ENCODE measurements around the gene CLSTN2.

The CLSTN2 gene

GRCh38 chr3:140068494-140069017 lies 133.6 kb downstream of the CLSTN2 start:
- H3K27ac Mint-ChIP-seq = no peak overlapping the region
- peaks cover 25% of the 10 kb centered on the region for H3K27me3 Mint-ChIP-seq (ENCODE audit: low read depth, poor library complexity)
- DNase-seq = no peak
- H3K9me3 Mint-ChIP-seq = no peaks in the 10 kb centered on the region
- H3K4me1 Mint-ChIP-seq = peaks cover under 1% of the 10 kb centered on the region
- H3K4me3 Mint-ChIP-seq = no peak overlapping the region
- H3K36me3 Mint-ChIP-seq (ENCODE audit: low read depth) = no peaks in the 10 kb centered on the region
- TF ChIP-seq CTCF (IDR thresholded peaks at IDR 0.05) = no peak

- TF ChIP-seq CTCF (IDR thresholded peaks at IDR 0.05) = no peak
- DNase-seq = no peak
- Mint-ChIP-seq H3K27me3 (ENCODE audit: low read depth, poor library complexity) (peaks cover 14% of the 10 kb centered on the region), H3K27ac (no peak overlapping the region), H3K4me3 (no peak overlapping the region), H3K4me1 (peaks cover 18% of the 10 kb centered on the region), H3K9me3 (no peaks in the 10 kb centered on the region), H3K36me3 (ENCODE audit: low read depth) (no peaks in the 10 kb centered on the region)
Observed at GRCh38 chr3:140073278-140074045, 138.5 kb downstream of the CLSTN2 start.

GRCh38 chr3:140076552-140076951 lies 141.6 kb downstream of the CLSTN2 start:
- Mint-ChIP-seq H3K4me3 (no peak overlapping the region), H3K36me3 (ENCODE audit: low read depth) (no peaks in the 10 kb centered on the region), H3K27ac (no peak overlapping the region), H3K9me3 (no peaks in the 10 kb centered on the region), H3K4me1 (peaks cover 18% of the 10 kb centered on the region), H3K27me3 (ENCODE audit: low read depth, poor library complexity) (peaks cover 11% of the 10 kb centered on the region)
- DNase-seq = no peak
- no peak for TF ChIP-seq CTCF (IDR thresholded peaks at IDR 0.05)

GRCh38 chr3:140077406-140077805 lies 142.4 kb downstream of the CLSTN2 start:
- H3K4me1 Mint-ChIP-seq = peaks cover 18% of the 10 kb centered on the region
- DNase-seq = no peak
- no peak overlapping the region for H3K27ac Mint-ChIP-seq
- no peaks in the 10 kb centered on the region for H3K36me3 Mint-ChIP-seq (ENCODE audit: low read depth)
- no peak for TF ChIP-seq CTCF (IDR thresholded peaks at IDR 0.05)
- no peaks in the 10 kb centered on the region for H3K9me3 Mint-ChIP-seq
- peaks cover 15% of the 10 kb centered on the region for H3K27me3 Mint-ChIP-seq (ENCODE audit: low read depth, poor library complexity)
- H3K4me3 Mint-ChIP-seq = no peak overlapping the region

GRCh38 chr3:140078343-140078742 lies 143.4 kb downstream of the CLSTN2 start:
- no peak for TF ChIP-seq CTCF (IDR thresholded peaks at IDR 0.05)
- Mint-ChIP-seq H3K27me3 (ENCODE audit: low read depth, poor library complexity) (peaks cover 15% of the 10 kb centered on the region), H3K4me1 (peaks cover 18% of the 10 kb centered on the region), H3K36me3 (ENCODE audit: low read depth) (no peaks in the 10 kb centered on the region), H3K27ac (no peak overlapping the region), H3K4me3 (no peak overlapping the region), H3K9me3 (no peaks in the 10 kb centered on the region)
- DNase-seq = no peak

GRCh38 chr3:140078940-140079339 lies 144.0 kb downstream of the CLSTN2 start:
- no peak for TF ChIP-seq CTCF (IDR thresholded peaks at IDR 0.05)
- Mint-ChIP-seq H3K4me1 (peaks cover 14% of the 10 kb centered on the region), H3K4me3 (no peak overlapping the region), H3K27me3 (ENCODE audit: low read depth, poor library complexity) (peaks cover 12% of the 10 kb centered on the region), H3K9me3 (no peaks in the 10 kb centered on the region), H3K36me3 (ENCODE audit: low read depth) (no peaks in the 10 kb centered on the region), H3K27ac (no peak overlapping the region)
- no peak for DNase-seq

Measured in nephron progenitor cell (in vitro differentiated cells).